RWPE1 (cell line): ENCODE measurements around the gene PTPRD.

ENCODE experiments used
- CTCF ChIA-PET: fragments of 350-600 bp; sonication (Branson Sonifier 250); formaldehyde crosslinking; extraction: SDS; loops from one replicate; lab custom pipeline; 2021; lab: Yijun Ruan, JAX
- POLR2A ChIA-PET: fragments of 400-600 bp; formaldehyde crosslinking; extraction: SDS; loops from one replicate; lab custom pipeline; 2020; ENCODE audit warnings: antibody characterized with exemption; ENCODE audit not compliant: low non-redundant PET; lab: Yijun Ruan, JAX
- DNase-seq: peaks from one replicate; pipeline ENCODE4 v3.0.0; 2012; ENCODE audit warnings: low spot score
- H3K27ac ChIP-seq: fragments of 450-650 bp; 2 replicates; pipeline ENCODE4 v1.5.1; 2017
- TF ChIP-seq, protein P1 (sequence below): fragments of 450-650 bp; conservative IDR thresholded peaks from 2 replicates; pipeline ENCODE4 v1.5.1; 2017; ENCODE audit warnings: low read depth, mild to moderate bottlenecking

The PTPRD gene

GRCh38 chr9:8457055-8457454 is 2155.7 kb downstream of the PTPRD start:
- POLR2A ChIA-PET: no interaction called here

GRCh38 chr9:8456344-8456743 is 2156.5 kb downstream of the PTPRD start:
- CTCF ChIA-PET: no interaction called here
- TF ChIP-seq, protein P1, sequence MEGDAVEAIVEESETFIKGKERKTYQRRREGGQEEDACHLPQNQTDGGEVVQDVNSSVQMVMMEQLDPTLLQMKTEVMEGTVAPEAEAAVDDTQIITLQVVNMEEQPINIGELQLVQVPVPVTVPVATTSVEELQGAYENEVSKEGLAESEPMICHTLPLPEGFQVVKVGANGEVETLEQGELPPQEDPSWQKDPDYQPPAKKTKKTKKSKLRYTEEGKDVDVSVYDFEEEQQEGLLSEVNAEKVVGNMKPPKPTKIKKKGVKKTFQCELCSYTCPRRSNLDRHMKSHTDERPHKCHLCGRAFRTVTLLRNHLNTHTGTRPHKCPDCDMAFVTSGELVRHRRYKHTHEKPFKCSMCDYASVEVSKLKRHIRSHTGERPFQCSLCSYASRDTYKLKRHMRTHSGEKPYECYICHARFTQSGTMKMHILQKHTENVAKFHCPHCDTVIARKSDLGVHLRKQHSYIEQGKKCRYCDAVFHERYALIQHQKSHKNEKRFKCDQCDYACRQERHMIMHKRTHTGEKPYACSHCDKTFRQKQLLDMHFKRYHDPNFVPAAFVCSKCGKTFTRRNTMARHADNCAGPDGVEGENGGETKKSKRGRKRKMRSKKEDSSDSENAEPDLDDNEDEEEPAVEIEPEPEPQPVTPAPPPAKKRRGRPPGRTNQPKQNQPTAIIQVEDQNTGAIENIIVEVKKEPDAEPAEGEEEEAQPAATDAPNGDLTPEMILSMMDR: no peak
- POLR2A ChIA-PET: no interaction called here

More at GRCh38 chr9:8457055-8457454, 2155.7 kb downstream of the PTPRD start:
- no peak overlapping the region for H3K27ac ChIP-seq
- CTCF ChIA-PET: no interaction called here
- TF ChIP-seq, protein P1: no peak
- no peak for DNase-seq

DNA sequence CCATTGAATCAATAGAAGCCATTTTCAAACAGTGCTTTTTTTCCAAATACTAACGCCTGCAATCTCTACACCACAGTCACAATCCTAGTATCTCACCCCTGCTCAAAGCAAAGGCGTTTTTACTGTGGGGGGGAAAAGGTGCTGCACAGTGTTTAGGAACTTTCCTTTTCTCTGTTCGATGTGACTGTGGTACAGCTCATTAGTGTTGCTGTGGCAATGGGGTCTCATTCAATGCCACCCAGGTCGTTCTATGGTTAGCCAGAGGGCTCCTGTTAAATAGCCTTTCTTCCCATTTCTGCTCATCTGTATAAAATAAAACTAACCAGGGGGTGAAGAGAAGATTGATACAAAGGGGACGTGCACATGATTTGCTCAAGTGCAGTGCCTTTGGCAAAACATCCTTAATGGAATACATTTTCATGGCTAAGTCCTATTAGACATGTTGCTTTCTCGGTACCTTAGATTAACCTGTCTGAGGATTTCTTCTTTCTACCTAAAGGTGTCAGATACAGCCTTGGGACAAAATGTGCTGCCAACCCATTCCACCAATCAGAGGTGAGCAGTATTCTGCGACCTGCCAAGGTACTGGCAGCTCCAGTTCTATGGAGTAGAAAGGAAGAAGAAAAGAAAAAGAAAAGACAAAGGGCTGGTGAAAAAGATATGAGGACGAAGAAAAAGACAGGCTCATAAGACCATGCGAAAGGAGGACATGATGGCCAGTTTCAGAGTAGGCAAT is 2161.8 kb downstream of the PTPRD start:
- CTCF ChIA-PET: no interaction called here
- POLR2A ChIA-PET: no interaction called here
- no peak overlapping the region for H3K27ac ChIP-seq
- TF ChIP-seq, protein P1: no peak
- no peak for DNase-seq

More at GRCh38 chr9:8456344-8456743, 2156.5 kb downstream of the PTPRD start:
- no peak for DNase-seq
- no peak overlapping the region for H3K27ac ChIP-seq

DNA sequence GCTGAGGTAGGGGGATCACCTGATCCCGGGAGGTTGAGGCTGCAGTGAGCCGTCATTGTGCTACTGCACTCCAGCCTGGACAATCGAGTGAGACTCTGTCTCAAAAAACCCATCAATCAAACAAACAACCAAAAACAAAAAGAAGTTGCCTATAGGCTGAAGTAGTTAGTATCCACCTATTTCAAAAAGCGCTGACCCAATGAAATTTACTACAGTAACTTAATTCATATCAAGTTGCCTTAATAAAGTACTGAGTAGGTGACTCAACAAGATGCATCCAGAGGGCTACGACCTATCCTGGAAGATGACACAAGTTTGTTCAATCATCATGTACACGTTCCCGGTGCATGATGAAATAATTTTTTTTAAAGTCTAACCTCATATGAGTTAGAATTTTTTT is 2164.6 kb downstream of the PTPRD start:
- TF ChIP-seq, protein P1: no peak
- ChIA-PET POLR2A (no interaction called here), CTCF (interaction anchor here (0.7 kb wide), 1 partner anchor 16 kb away, joined by 4 read pairs; no protein-coding TSS in a partner anchor)
- no peak overlapping the region for H3K27ac ChIP-seq
- no peak for DNase-seq

DNA sequence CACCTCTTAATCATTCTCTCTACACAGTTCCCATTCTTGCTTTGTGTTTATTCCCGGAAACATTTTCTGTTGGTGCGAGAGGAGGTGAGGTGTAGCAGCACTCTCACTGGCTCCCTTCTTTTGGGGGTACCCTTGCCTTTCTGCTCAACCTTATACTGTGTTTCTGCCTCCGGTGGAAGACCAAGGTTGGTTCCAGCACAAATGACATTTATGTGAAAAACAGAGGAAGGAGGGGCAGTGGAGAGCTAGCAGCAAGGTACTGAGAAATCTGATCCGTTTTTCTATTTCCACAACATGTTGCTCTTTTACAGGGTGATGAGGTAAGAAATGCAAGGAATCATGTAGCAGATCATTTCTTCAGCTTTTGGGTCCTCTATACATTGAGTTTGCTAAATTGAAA is 2165.2 kb downstream of the PTPRD start:
- no peak overlapping the region for H3K27ac ChIP-seq
- ChIA-PET CTCF (interaction anchor here (0.7 kb wide), 1 partner anchor 17 kb away, joined by 4 read pairs; no protein-coding TSS in a partner anchor), POLR2A (no interaction called here)
- TF ChIP-seq, protein P1: no peak
- no peak for DNase-seq

DNA sequence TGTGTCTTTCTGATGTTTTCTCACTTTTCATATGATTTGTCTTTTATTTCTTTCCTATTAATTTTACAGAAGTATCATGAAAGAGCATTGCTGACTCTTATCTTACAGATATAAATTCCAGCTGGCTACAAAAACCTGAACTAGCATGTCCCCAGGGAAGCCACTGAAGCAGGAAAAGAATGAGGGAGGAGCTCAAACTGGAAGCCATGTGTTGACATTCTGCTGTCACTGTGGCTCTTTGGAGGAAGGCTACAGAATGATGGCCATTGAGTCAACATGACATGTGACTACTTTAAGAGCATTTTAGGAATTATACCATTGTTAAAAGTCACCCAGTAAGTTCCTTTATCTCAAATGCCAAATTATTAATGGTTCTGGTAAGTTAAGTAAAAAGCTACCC is 2174.9 kb downstream of the PTPRD start:
- ChIA-PET POLR2A (no interaction called here), CTCF (no interaction called here)
- H3K27ac ChIP-seq: no peak overlapping the region
- TF ChIP-seq, protein P1: no peak
- no peak for DNase-seq
